Central memory CD8-positive, alpha-beta T cell (primary cell): ENCODE measurements around the gene MPST.

ENCODE experiments used
- ATAC-seq: fragments of 150-1000 bp; cut with Tn5 transposase; replicated peaks from 2 replicates; pipeline ENCODE4 v1.10.0; 2022; ENCODE audit warnings: mild to moderate bottlenecking, moderate FRiP score, moderate number of reproducible peaks; ENCODE audit not compliant: poor library complexity, severe bottlenecking; ENCODE audit errors: extremely low read depth
- DNase-seq, 2 donors: peaks; one replicate each; pipeline ENCODE4 v3.0.0; 2021; ENCODE audit warnings: low spot score in 2 of 2
- H3K27ac Mint-ChIP-seq: one replicate; pipeline ENCODE4 v1.8.0; 2022; ENCODE audit warnings: low read depth, mild to moderate bottlenecking, moderate library complexity, mixed read lengths
- H3K27me3 Mint-ChIP-seq: one replicate; pipeline ENCODE4 v1.8.0; 2022; ENCODE audit warnings: mixed read lengths
- H3K36me3 Mint-ChIP-seq: one replicate; pipeline ENCODE4 v1.8.0; 2022; ENCODE audit warnings: mild to moderate bottlenecking, moderate library complexity, mixed read lengths; ENCODE audit not compliant: insufficient read depth
- H3K4me1 Mint-ChIP-seq: one replicate; pipeline ENCODE4 v1.8.0; 2022; ENCODE audit warnings: mixed read lengths
- H3K4me3 Mint-ChIP-seq: one replicate; pipeline ENCODE4 v1.8.0; 2022; ENCODE audit warnings: mild to moderate bottlenecking, moderate library complexity, mixed read lengths
- H3K9me3 Mint-ChIP-seq: one replicate; pipeline ENCODE4 v1.8.0; 2022; ENCODE audit warnings: mixed read lengths

The MPST gene

GRCh38 chr22:37077802-37078448, 58.4 kb downstream of the MPST start:
- Mint-ChIP-seq H3K4me3 (peak overlapping the region; percentile 43), H3K4me1 (peaks cover 30% of the 10 kb centered on the region), H3K9me3 (no peaks in the 10 kb centered on the region)

GRCh38 chr22:37079158-37079557, 59.6 kb downstream of the MPST start:
- Mint-ChIP-seq H3K4me1 (peaks cover 30% of the 10 kb centered on the region), H3K4me3 (peak overlapping the region; percentile 68), H3K27ac (peak overlapping the region; percentile 99), H3K27me3 (peaks cover 12% of the 10 kb centered on the region), H3K36me3 (peaks cover 19% of the 10 kb centered on the region), H3K9me3 (no peaks in the 10 kb centered on the region)
- no peak for ATAC-seq
- DNase-seq = no peak

More at GRCh38 chr22:37077802-37078448, 58.4 kb downstream of the MPST start:
- Mint-ChIP-seq H3K36me3 (peaks cover 19% of the 10 kb centered on the region), H3K27me3 (peaks cover 12% of the 10 kb centered on the region), H3K27ac (peak overlapping the region; percentile 99)
- DNase-seq = peak; percentile 72 to 83
- ATAC-seq = no peak
